Measurements from ENCODE around the gene SRPK2. TPM values are rescaled to one million over a fixed set of nuclear protein-coding genes. Genes with fewer than 3 reads are reported as not detected.

Gene SRPK2
- total RNA-seq, 2 donors from 2014 or later = 60.3 to 76.2 TPM

- Mint-ChIP-seq H3K9me3 (peaks cover 4% of the 10 kb centered on the region), H3K27me3 (ENCODE audit: insufficient read depth) (no peaks in the 10 kb centered on the region), H3K4me1 (no peaks in the 10 kb centered on the region), H3K27ac (no peak overlapping the region), H3K4me3 (no peak overlapping the region), H3K36me3 (ENCODE audit: low read depth) (peaks cover 9% of the 10 kb centered on the region)
- 94 to 100% methylated on average over 1 of the region's 2 CpGs for WGBS, 2 experiments (ENCODE audit: insufficient coverage in 1 of 2, insufficient read length in 1 of 2)
- Histone ChIP-seq H3K4me3 (ENCODE audit: low read length) (no peak overlapping the region), H3K4me1 (ENCODE audit: control insufficient read depth, insufficient read depth, low read length) (no peaks in the 10 kb centered on the region), H3K9ac (ENCODE audit: extremely low read depth, low read length, poor library complexity, severe bottlenecking) (no peak overlapping the region), H3K27me3 (ENCODE audit: control insufficient read depth, insufficient read depth, low read length, poor library complexity, severe bottlenecking) (no peaks in the 10 kb centered on the region), H3K36me3 (ENCODE audit: control insufficient read depth, insufficient read depth, low read length) (no peaks in the 10 kb centered on the region), H3K27ac (ENCODE audit: low read depth, low read length) (no peak overlapping the region), H3K9me3 (ENCODE audit: control insufficient read depth, low read length) (peaks cover 13% of the 10 kb centered on the region)
- DNase-seq = no peak
- TF ChIP-seq CTCF (conservative IDR thresholded peaks at IDR 0.05) = no peak
Measured at GRCh38 chr7:105185290-105186010, 203.3 kb downstream of the SRPK2 start.

- H3K4me1 Mint-ChIP-seq = no peaks in the 10 kb centered on the region
- Histone ChIP-seq H3K4me1 (ENCODE audit: control insufficient read depth, insufficient read depth, low read length) (no peaks in the 10 kb centered on the region), H3K36me3 (ENCODE audit: control insufficient read depth, insufficient read depth, low read length) (no peaks in the 10 kb centered on the region), H3K27ac (ENCODE audit: low read depth, low read length) (no peak overlapping the region), H3K4me3 (ENCODE audit: low read length) (no peak overlapping the region), H3K9ac (ENCODE audit: extremely low read depth, low read length, poor library complexity, severe bottlenecking) (no peak overlapping the region), H3K9me3 (ENCODE audit: control insufficient read depth, low read length) (peaks cover 19% of the 10 kb centered on the region), H3K27me3 (ENCODE audit: control insufficient read depth, insufficient read depth, low read length, poor library complexity, severe bottlenecking) (no peaks in the 10 kb centered on the region)
- H3K27me3 Mint-ChIP-seq (ENCODE audit: insufficient read depth) = no peaks in the 10 kb centered on the region
- H3K36me3 Mint-ChIP-seq (ENCODE audit: low read depth) = peaks cover 15% of the 10 kb centered on the region
- DNase-seq = no peak
- H3K9me3 Mint-ChIP-seq = peaks cover 10% of the 10 kb centered on the region
- 67 to 91% methylated on average over 1 to 2 of the region's 2 CpGs for WGBS, 2 experiments (ENCODE audit: insufficient coverage in 1 of 2, insufficient read length in 1 of 2)
- H3K4me3 Mint-ChIP-seq = no peak overlapping the region
- H3K27ac Mint-ChIP-seq = no peak overlapping the region
- TF ChIP-seq CTCF (conservative IDR thresholded peaks at IDR 0.05) = no peak
Measured at GRCh38 chr7:105180002-105180401, 208.7 kb downstream of the SRPK2 start.

- no peak for DNase-seq
- Mint-ChIP-seq H3K4me1 (no peaks in the 10 kb centered on the region), H3K36me3 (ENCODE audit: low read depth) (peaks cover 15% of the 10 kb centered on the region), H3K9me3 (peaks cover 10% of the 10 kb centered on the region), H3K4me3 (no peak overlapping the region), H3K27me3 (ENCODE audit: insufficient read depth) (no peaks in the 10 kb centered on the region), H3K27ac (no peak overlapping the region)
- Histone ChIP-seq H3K9ac (ENCODE audit: extremely low read depth, low read length, poor library complexity, severe bottlenecking) (no peak overlapping the region), H3K9me3 (ENCODE audit: control insufficient read depth, low read length) (peaks cover 19% of the 10 kb centered on the region), H3K4me3 (ENCODE audit: low read length) (no peak overlapping the region), H3K27ac (ENCODE audit: low read depth, low read length) (no peak overlapping the region), H3K27me3 (ENCODE audit: control insufficient read depth, insufficient read depth, low read length, poor library complexity, severe bottlenecking) (no peaks in the 10 kb centered on the region), H3K36me3 (ENCODE audit: control insufficient read depth, insufficient read depth, low read length) (no peaks in the 10 kb centered on the region), H3K4me1 (ENCODE audit: control insufficient read depth, insufficient read depth, low read length) (no peaks in the 10 kb centered on the region)
- WGBS, 2 experiments (ENCODE audit: insufficient coverage in 1 of 2, insufficient read length in 1 of 2) = 94 to 100% methylated on average over 1 to 4 of the region's 4 CpGs
- TF ChIP-seq CTCF (conservative IDR thresholded peaks at IDR 0.05) = no peak
Measured at GRCh38 chr7:105178928-105179541, 209.7 kb downstream of the SRPK2 start.
